Skeletal muscle tissue (tissue), 4 donors: ENCODE data around the gene PPARD. TPM values are rescaled to one million over a fixed set of nuclear protein-coding genes. Genes with fewer than 3 reads are reported as not detected.

Source experiments
- H3K27ac ChIP-seq: one replicate; pipeline ENCODE4 v1.7.0; 2013; ENCODE audit warnings: mild to moderate bottlenecking, low read depth, low read length, inconsistent platforms
- H3K27me3 ChIP-seq, 3 donors: one replicate each; pipeline ENCODE4 v1.7.0; 2013; ENCODE audit warnings: low read length in 3 of 3; ENCODE audit not compliant: control insufficient read depth in 3 of 3, insufficient read depth in 3 of 3
- H3K36me3 ChIP-seq, 3 donors: one replicate each; pipeline ENCODE4 v1.7.0; 2013; ENCODE audit warnings: low read length in 3 of 3; ENCODE audit not compliant: control insufficient read depth in 3 of 3, insufficient read depth in 3 of 3
- H3K4me1 ChIP-seq, 3 donors: one replicate each; pipeline ENCODE4 v1.7.0; 2013; ENCODE audit warnings: low read length in 3 of 3, mild to moderate bottlenecking in 3 of 3; ENCODE audit not compliant: control insufficient read depth in 3 of 3, insufficient read depth in 3 of 3
- H3K4me3 ChIP-seq, 3 donors: one replicate each; pipeline ENCODE4 v1.7.0; 2013; ENCODE audit warnings: low read length in 3 of 3
- H3K9ac ChIP-seq, 3 donors: one replicate each; pipeline ENCODE4 v1.7.0; 2013; ENCODE audit warnings: low read length in 3 of 3, mild to moderate bottlenecking in 3 of 3, moderate library complexity in 2 of 3, low read depth in 1 of 3
- H3K9me3 ChIP-seq, 3 donors: one replicate each; pipeline ENCODE4 v1.7.0; 2013; ENCODE audit warnings: low read length in 3 of 3; ENCODE audit not compliant: control insufficient read depth in 3 of 3
- total RNA-seq: library from RNA; depleted of rRNA; stranded (reverse); fragments of >200 nt; gene quantifications from one replicate; pipeline ENCODE4 v1.2.3, GENCODE V29; 2014
- donor health status: Osteomylitis.

Gene PPARD
- total RNA-seq, 1 donor from 2014 or later: 2.6 TPM

DNA sequence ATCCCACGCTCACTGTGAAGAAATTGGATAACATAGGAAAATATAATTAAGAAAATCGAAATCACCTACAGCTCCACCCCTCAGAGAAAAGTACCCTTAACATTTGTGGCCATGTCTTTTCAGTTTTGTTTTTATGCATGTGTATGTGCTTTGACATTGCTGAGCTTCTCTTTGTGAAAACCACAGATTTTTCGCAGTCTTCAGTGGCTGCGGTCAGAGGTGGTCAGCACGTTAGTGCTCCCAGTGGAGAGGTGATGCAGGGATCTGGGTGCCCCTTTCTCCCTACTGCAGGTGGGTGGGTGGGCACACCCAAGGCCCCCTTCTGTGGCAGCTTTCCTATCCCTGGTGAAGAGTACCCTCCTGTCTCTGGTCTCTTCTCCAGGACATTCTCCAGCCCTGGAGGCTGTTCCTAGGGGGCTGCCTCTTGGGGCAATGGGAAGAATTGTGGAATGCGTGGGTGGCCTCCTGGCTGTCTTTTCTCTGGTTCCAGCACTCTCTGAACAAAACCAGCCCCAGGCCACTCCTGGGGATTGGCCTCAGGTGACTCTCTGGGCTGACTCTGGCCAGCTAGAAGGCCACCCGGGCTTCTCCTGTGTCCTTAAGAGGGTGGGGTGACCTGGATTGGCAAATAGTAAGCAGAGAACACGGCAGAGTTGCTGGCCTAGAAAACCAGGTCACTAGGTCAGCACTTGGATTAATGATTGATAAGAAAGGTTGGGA is 59.9 kb downstream of the PPARD start:
- Histone ChIP-seq H3K27ac (no peak overlapping the region), H3K4me1 (peaks cover 7 to 33% (median 17%) of the 10 kb centered on the region in 3 donors), H3K9me3 (no peaks in the 10 kb centered on the region), H3K9ac (no peak overlapping the region), H3K36me3 (peaks cover 0 to 2% (median 2%) of the 10 kb centered on the region in 3 donors), H3K4me3 (no peak overlapping the region), H3K27me3 (no peaks in the 10 kb centered on the region)

GRCh38 chr6:35402856-35403191 is 60.5 kb downstream of the PPARD start:
- Histone ChIP-seq H3K27ac (no peak overlapping the region), H3K36me3 (peaks cover 0 to 2% (median 2%) of the 10 kb centered on the region in 3 donors)

DNA sequence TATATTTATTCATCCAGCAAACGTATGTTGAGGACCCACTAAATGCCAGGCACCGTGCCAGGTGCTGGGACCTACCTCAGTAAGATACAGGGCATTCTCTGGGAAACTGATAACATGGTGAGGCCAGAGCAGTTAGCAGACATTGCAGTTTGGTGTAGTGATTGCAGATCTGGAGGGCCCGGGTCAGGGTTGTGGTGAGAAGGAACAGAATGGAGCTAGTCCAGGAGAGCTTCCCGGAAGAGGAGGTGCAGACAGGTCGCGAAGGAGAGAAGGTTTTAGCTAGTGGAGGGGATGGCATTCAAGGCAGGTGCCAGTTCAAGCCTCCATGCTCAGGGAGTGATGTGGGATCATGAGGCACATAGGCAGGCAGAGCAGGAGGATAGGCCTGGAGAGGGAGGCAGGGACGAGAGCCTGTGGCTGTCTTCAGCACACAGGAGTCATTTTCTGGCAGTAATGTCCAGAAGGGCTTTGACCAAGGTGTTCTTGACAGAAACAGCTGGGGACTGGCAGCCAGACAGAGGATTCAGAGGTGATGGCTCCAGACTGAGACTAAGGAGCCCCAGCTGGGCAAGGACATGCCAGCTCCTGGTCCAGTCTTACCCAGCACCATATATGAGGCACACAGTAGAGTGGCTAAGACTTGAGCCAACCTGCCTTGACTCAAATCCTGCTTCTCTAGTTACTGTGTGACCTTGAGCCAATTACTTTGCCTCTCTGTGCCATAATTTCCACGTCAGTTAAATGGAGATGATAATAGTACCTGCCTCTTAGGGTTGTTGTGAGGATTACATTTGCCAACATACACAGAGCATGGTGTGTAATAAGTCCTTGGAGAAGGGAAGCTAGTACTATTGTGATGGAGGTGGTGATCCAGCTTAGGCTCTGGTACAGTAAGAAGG is 61.4 kb downstream of the PPARD start:
- no peak overlapping the region for H3K27ac ChIP-seq
- no peaks in the 10 kb centered on the region for H3K27me3 ChIP-seq
- peaks cover 0 to 2% (median 2%) of the 10 kb centered on the region in 3 donors for H3K36me3 ChIP-seq
- no peaks in the 10 kb centered on the region for H3K9me3 ChIP-seq
- no peak overlapping the region for H3K4me3 ChIP-seq
- H3K9ac ChIP-seq: no peak overlapping the region
- peaks cover 7 to 33% (median 17%) of the 10 kb centered on the region in 3 donors for H3K4me1 ChIP-seq

More at GRCh38 chr6:35402856-35403191, 60.5 kb downstream of the PPARD start:
- peaks cover 7 to 33% (median 17%) of the 10 kb centered on the region in 3 donors for H3K4me1 ChIP-seq
- no peaks in the 10 kb centered on the region for H3K9me3 ChIP-seq
- no peak overlapping the region for H3K4me3 ChIP-seq
- no peaks in the 10 kb centered on the region for H3K27me3 ChIP-seq
- no peak overlapping the region for H3K9ac ChIP-seq

GRCh38 chr6:35406711-35407485 is 64.5 kb downstream of the PPARD start:
- no peak overlapping the region for H3K27ac ChIP-seq

GRCh38 chr6:35409245-35409644 is 66.9 kb downstream of the PPARD start:
- peaks cover 20 to 31% (median 28%) of the 10 kb centered on the region in 3 donors for H3K36me3 ChIP-seq
- H3K9ac ChIP-seq: no peak overlapping the region
- H3K27ac ChIP-seq: no peak overlapping the region
- no peaks in the 10 kb centered on the region for H3K27me3 ChIP-seq
- H3K9me3 ChIP-seq: no peaks in the 10 kb centered on the region
- H3K4me3 ChIP-seq: no peak overlapping the region
- H3K4me1 ChIP-seq: peaks cover 0 to 5% (median 3%) of the 10 kb centered on the region in 3 donors

More at GRCh38 chr6:35406711-35407485, 64.5 kb downstream of the PPARD start:
- Histone ChIP-seq H3K9ac (no peak overlapping the region), H3K9me3 (no peaks in the 10 kb centered on the region), H3K4me1 (peaks cover 5 to 21% (median 14%) of the 10 kb centered on the region in 3 donors), H3K36me3 (peaks cover 4 to 18% (median 14%) of the 10 kb centered on the region in 3 donors), H3K4me3 (no peak overlapping the region), H3K27me3 (no peaks in the 10 kb centered on the region)

GRCh38 chr6:35410131-35410530 is 67.8 kb downstream of the PPARD start:
- H3K9ac ChIP-seq: no peak overlapping the region
- H3K4me3 ChIP-seq: no peak overlapping the region
- peaks cover 20 to 33% (median 31%) of the 10 kb centered on the region in 3 donors for H3K36me3 ChIP-seq
- no peaks in the 10 kb centered on the region for H3K9me3 ChIP-seq
- H3K4me1 ChIP-seq: peaks cover 8 to 10% (median 8%) of the 10 kb centered on the region in 3 donors
- H3K27me3 ChIP-seq: no peaks in the 10 kb centered on the region
- H3K27ac ChIP-seq: no peak overlapping the region

- no peaks in the 10 kb centered on the region for H3K27me3 ChIP-seq
- peaks cover 8 to 14% (median 12%) of the 10 kb centered on the region in 3 donors for H3K4me1 ChIP-seq
- H3K9me3 ChIP-seq: no peaks in the 10 kb centered on the region
- H3K27ac ChIP-seq: no peak overlapping the region
- H3K9ac ChIP-seq: no peak overlapping the region
- no peak overlapping the region for H3K4me3 ChIP-seq
- H3K36me3 ChIP-seq: peaks cover 20 to 33% (median 31%) of the 10 kb centered on the region in 3 donors
Measured at GRCh38 chr6:35411066-35411465, 68.7 kb downstream of the PPARD start.

GRCh38 chr6:35412102-35412501 is 69.7 kb downstream of the PPARD start:
- Histone ChIP-seq H3K4me3 (no peak overlapping the region), H3K9ac (no peak overlapping the region), H3K27ac (no peak overlapping the region), H3K9me3 (no peaks in the 10 kb centered on the region), H3K4me1 (peaks cover 8 to 14% (median 12%) of the 10 kb centered on the region in 3 donors), H3K36me3 (peaks cover 24 to 35% (median 32%) of the 10 kb centered on the region in 3 donors), H3K27me3 (no peaks in the 10 kb centered on the region)

DNA sequence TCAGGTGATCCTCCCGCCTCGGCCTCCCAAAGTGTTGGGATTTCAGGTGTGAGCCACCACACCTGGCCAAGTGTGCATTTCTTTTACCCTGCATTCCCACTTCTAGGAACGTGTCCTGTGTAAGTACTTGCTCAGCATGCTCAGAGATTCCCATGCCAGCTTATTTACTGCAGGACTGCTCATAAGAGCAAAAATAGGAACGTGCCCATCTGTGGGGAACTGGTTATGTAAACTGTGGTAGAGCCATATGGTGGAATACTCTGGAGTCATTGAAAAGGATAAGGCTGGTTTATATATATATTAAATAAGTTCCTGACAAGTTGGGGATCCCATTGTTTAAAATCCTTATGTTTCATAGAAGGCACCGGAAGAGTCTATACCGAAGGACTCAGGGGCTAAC is 71.6 kb downstream of the PPARD start:
- Histone ChIP-seq H3K4me1 (peaks cover 13 to 22% (median 15%) of the 10 kb centered on the region in 3 donors), H3K27ac (no peak overlapping the region), H3K4me3 (no peak overlapping the region), H3K27me3 (no peaks in the 10 kb centered on the region), H3K9me3 (no peaks in the 10 kb centered on the region), H3K36me3 (peaks cover 28 to 45% (median 42%) of the 10 kb centered on the region in 3 donors), H3K9ac (no peak overlapping the region)
